ENCODE measurements around the gene PCK1. TPM values are rescaled to one million over a fixed set of nuclear protein-coding genes. Genes with fewer than 3 reads are reported as not detected.
A peak's percentile ranks its signal among the peaks of the same experiment; 100 is the strongest.

PCK1 gene
- total and polyA plus RNA-seq, 2 of the 13 experiments (the other 11 are each of a cell fraction or from before 2014, with no cell fraction given), result 6.5 to 12.6 TPM

DNA sequence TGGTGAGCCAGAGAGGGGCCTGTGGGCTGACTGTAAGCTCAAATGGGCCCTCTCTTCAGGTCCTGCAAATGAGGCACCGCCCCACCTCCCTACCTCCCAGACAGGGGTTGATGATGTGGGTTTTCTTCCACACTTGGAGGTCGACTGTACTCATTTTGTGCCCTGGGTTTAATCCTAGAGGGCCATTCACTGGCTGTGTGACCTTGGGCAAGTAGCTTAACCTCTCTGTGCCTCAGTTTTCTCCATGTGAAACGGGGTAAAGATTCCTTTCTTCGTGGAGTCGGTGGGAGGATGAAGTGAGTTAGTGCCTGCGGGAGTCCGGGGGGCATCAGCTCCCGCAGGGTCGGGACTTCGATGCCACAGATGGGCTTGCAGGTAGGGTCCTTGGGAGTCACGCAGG is 35.4 kb downstream of the PCK1 start:
- no peak overlapping the region for H2AFZ ChIP-seq (ENCODE audit: low read length)
- ChIA-PET POLR2A (interaction anchor here (1.5 kb wide), 1 partner anchor 9 kb away, joined by 3 read pairs; no protein-coding TSS in a partner anchor), CTCF (ENCODE audit: low intra/inter-chr PET ratio, low total read pairs) (interaction anchor here (1.1 to 10.0 kb wide), 5 partner anchors 69 to 615 kb away, joined by 4 to 222 read pairs (median 140); partner anchors contain the start of gene CTCFL)
- 29% methylated on average over 11 of the region's 11 CpGs for WGBS (ENCODE audit: low lambda C conversion rate)
- no peaks in the 10 kb centered on the region for H3K79me2 ChIP-seq (ENCODE audit: insufficient read depth, low read length)
- ATAC-seq (no peak), FAIRE-seq (no peak), DNase-seq (ENCODE audit: low spot score) (no peak)
- peaks cover 0 to 30% of the 10 kb centered on the region in 2 experiments; a peak in 4 of 5 replicates for H3K27me3 ChIP-seq (ENCODE audit: control insufficient read depth in 1 of 2, insufficient read depth in 2 of 2, low read length in 2 of 2)
- intact Hi-C loops (cut with micrococcal nuclease; ENCODE audit: unreplicated experiment) (no loop called here), in situ Hi-C loops (cut with HindIII; ENCODE audit: extremely low pct_ligation_motif_present, low pct_unique_long_range_greater_than_20kb) (loop anchor here (5.0 kb wide), 1 partner anchor 611 kb away; no protein-coding TSS in a partner anchor)
- peaks cover 34% of the 10 kb centered on the region for H3K4me1 ChIP-seq (ENCODE audit: insufficient read depth, low read length)
- no peaks in the 10 kb centered on the region for H4K20me1 ChIP-seq (ENCODE audit: insufficient read depth, low read length)
- H3K9me3 ChIP-seq (ENCODE audit: low read length), result no peaks in the 10 kb centered on the region
- no peak overlapping the region for H3K4me2 ChIP-seq (ENCODE audit: low read depth, low read length)
- H3K36me3 ChIP-seq (replicated peaks in 1 of 2; ENCODE audit: control insufficient read depth in 1 of 2, insufficient read depth in 2 of 2, low read length in 2 of 2), result no peaks in the 10 kb centered on the region
- no peak overlapping the region for H3K4me3 ChIP-seq (replicated peaks in 1 of 3; ENCODE audit: insufficient read depth in 1 of 3, low read depth in 2 of 3, low read length in 3 of 3)
- no peak overlapping the region for H3K27ac ChIP-seq (ENCODE audit: extremely low read length, insufficient read depth, low read length)
- no peak overlapping the region for H3K9ac ChIP-seq (ENCODE audit: insufficient read depth, low read depth, low read length)
- no peak for TF ChIP-seq ZNF329 (CRISPR knock-in tag; IDR thresholded peaks at IDR 0.05; ENCODE audit: low read depth)
- TF ChIP-seq KDM1A (CRISPR knock-in tag; IDR thresholded peaks at IDR 0.05), result peak; percentile 46; the same call in 1 of the 2 replicates
- no peak for TF ChIP-seq ZMAT3 (CRISPR knock-in tag; conservative IDR thresholded peaks at IDR 0.05)
- TF ChIP-seq ZNF768 (CRISPR knock-in tag; IDR thresholded peaks at IDR 0.05), result peak; percentile 99
- TF ChIP-seq ZNF660 (CRISPR knock-in tag; IDR thresholded peaks at IDR 0.05; ENCODE audit: borderline replicate concordance, low read depth), result no peak
- TF ChIP-seq ZNF547 (CRISPR knock-in tag; IDR thresholded peaks at IDR 0.05), result no peak
- no peak for TF ChIP-seq ZNF441 (CRISPR knock-in tag; IDR thresholded peaks at IDR 0.05; ENCODE audit: borderline replicate concordance)
- TF ChIP-seq, protein P1, sequence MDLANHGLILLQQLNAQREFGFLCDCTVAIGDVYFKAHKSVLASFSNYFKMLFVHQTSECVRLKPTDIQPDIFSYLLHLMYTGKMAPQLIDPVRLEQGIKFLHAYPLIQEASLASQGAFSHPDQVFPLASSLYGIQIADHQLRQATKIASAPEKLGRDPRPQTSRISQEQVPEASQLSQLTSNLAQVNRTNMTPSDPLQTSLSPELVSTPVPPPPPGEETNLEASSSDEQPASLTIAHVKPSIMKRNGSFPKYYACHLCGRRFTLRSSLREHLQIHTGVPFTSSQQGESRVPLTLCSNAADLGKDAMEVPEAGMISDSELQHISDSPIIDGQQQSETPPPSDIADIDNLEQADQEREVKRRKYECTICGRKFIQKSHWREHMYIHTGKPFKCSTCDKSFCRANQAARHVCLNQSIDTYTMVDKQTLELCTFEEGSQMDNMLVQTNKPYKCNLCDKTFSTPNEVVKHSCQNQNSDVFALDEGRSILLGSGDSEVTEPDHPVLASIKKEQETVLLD (CRISPR knock-in tag; IDR thresholded peaks at IDR 0.05; ENCODE audit: low read depth), result no peak
- peak; percentile 94 for TF ChIP-seq ZMYM3 (CRISPR knock-in tag; IDR thresholded peaks at IDR 0.05)
- TF ChIP-seq MAFF (IDR thresholded peaks at IDR 0.05; ENCODE audit: low read depth, low read length), result no peak
- no peak for TF ChIP-seq ZKSCAN1 (IDR thresholded peaks at IDR 0.05; ENCODE audit: low read length)
- TF ChIP-seq SOX6 (IDR thresholded peaks at IDR 0.05), result no peak
- no peak for TF ChIP-seq SOX6 (CRISPR knock-in tag; IDR thresholded peaks at IDR 0.05)
- peak; percentile 79 for TF ChIP-seq ZFP36 (IDR thresholded peaks at IDR 0.05; ENCODE audit: borderline replicate concordance, low read depth, low read length, partially characterized antibody)
- TF ChIP-seq KLF6 (CRISPR knock-in tag; IDR thresholded peaks at IDR 0.05), result no peak
- 0 out of 2 replicates have a peak, but pooled peaks have one; percentile 17 for TF ChIP-seq SETDB1 (CRISPR knock-in tag; IDR thresholded peaks at IDR 0.05; ENCODE audit: borderline replicate concordance)
- TF ChIP-seq HNF1B (CRISPR knock-in tag; IDR thresholded peaks at IDR 0.05), result no peak
- BruUV-seq (replicated peaks), result no TSS peak
